HT-29 (cell line): ENCODE measurements around the gene RNF227. TPM values are rescaled to one million over a fixed set of nuclear protein-coding genes. Genes with fewer than 3 reads are reported as not detected.
A peak's percentile ranks its signal among the peaks of the same experiment; 100 is the strongest.

Source experiments
- DNase-seq: peaks from one replicate; pipeline ENCODE4 v3.0.0-alpha.2; 2015; ENCODE audit warnings: low spot score
- total RNA-seq: library from RNA; depleted of rRNA; stranded (reverse); fragments of >200 nt; shearing (Covaris generic); gene quantifications from 2 replicates; pipeline ENCODE4 v1.2.3, GENCODE V29; 2014

RNF227 gene
- total RNA-seq, 1 experiment from 2014 or later: 0.81 TPM

DNA sequence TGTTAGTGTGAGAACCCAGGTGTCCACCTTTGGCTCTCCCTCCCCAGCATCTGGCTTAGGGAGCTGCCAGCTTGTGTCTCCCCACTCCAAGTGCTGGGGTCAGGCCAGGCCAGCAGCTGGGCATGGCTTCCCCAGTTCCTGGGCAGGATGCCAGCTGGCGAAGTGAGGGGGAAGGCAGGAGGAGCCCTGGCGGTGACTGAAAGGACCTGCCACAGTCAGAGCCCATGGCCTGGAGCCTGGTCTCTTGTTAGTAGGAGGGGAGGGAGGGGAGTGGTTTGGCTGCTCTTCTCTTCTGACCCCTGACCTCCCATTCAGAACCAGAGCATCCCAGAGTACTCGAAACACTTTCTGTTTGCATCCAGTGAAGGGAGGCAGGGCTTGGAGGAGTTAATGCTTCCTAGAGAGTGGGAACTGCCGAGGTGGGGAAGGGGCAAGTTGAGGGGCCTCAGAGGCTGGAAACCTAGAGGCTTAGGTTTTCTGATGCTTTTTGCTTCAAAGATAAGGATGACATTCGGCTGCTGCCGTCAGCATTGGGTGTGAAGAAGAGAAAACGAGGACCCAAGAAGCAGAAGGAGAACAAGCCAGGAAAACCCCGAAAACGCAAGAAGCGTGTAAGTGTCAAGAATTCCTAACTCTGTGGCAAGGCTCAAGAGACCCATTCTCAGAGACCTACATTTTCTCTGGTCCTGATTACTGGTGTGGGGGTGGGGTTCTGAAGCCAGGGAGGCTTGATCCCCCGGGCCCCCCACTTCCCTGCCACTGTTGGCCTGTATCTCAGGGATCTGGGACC is 26.7 kb downstream of the RNF227 start:
- peak; percentile 89 for DNase-seq

DNA sequence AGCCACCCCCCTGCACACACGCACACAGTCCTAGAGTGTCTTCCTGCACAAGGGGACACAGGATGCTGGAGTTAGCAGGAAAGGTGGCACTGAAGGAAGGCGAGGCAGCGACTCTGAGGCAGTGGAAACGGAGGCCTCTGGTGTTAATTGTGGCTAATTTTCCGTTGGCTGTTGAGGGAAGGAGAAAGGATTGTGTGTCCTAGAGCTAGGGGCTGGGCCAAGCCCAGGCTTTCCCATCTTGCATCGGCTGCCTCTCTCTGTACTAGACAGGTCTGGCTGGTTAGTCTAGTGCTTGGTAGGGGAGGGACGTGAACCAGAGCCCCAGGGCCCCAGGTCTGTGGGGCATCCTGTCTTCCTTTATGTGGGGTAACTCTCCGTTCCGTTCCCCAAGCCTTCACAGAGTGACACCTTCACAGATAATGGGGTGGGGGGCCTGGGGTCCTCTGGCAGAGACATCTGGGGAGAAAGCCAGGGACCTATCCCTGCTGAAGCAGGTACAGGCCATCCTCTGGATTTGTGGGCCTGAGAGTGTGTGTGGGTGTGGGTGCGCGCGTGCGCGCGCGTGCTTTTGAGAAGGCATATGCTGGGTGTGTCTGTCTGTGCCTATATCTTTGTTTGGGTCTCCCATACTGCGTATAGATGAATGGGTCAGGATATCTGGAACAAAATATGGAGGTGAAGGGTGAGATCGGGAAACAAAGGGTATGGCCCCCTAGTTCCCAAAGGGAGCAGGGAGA is 27.7 kb downstream of the RNF227 start, which contains the start of gene CHD3:
TSS of gene CHD3 (plus strand) at position 606 of the 737 bp plus-strand sequence. CDS start 212 bp downstream, outside the sequence.
- DNase-seq: peak; percentile 60

DNA sequence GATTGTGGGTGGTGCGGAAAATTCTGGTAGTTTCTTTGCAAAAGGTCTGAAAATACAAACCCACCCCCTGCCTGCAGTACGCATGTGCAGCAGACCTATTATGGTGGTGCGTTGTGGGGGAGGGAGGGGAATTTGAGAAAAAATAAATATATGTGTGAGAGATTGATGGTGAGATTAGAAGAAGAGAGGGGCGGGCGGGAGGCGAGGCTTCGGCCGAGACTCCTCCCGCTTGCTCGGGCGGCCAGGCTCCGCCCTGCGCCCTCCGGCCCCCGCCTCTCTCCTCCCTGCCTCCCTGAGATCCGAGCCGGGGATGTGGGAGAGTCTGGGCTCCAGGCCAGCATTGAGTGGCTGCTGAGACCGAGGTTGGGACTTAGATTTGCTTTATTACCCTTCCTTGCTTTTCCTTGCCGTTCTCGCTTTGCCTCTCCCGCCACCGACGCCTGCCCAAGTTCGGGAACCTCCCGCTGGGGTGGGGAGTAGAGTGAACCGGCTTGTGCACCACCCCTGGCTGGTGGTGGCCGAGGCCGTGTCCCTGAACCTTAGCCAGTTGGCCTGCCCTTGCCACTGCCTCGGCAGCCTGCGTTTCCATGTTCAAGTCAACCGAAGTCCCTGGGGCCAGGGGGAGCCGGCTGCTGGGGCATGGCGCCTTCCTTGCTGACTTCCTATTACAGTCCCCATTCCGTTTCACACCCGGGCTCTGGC is 28.5 kb downstream of the RNF227 start:
- peak; percentile 88 for DNase-seq

DNA sequence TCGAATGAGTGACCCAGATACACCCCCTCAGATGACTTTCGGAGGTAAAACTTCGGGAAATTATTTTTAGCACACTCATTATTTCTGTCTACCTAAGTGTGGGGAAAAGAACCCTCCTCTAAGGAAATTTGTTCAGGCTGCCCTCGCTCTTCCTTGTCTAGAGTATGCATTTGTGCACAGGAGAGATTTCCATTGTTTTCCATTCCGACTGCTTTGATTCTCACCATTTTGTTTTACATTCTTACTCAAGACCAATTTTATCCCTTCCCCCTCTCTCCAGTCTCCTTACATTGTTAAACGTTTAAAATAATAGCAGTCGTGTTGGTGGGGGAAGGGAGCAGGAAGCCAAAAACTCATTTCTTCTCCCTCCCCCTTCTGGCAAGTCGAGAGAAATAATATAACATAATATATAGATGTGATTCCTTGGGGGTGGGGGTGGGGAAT is 29.0 kb downstream of the RNF227 start:
- DNase-seq: no peak

DNA sequence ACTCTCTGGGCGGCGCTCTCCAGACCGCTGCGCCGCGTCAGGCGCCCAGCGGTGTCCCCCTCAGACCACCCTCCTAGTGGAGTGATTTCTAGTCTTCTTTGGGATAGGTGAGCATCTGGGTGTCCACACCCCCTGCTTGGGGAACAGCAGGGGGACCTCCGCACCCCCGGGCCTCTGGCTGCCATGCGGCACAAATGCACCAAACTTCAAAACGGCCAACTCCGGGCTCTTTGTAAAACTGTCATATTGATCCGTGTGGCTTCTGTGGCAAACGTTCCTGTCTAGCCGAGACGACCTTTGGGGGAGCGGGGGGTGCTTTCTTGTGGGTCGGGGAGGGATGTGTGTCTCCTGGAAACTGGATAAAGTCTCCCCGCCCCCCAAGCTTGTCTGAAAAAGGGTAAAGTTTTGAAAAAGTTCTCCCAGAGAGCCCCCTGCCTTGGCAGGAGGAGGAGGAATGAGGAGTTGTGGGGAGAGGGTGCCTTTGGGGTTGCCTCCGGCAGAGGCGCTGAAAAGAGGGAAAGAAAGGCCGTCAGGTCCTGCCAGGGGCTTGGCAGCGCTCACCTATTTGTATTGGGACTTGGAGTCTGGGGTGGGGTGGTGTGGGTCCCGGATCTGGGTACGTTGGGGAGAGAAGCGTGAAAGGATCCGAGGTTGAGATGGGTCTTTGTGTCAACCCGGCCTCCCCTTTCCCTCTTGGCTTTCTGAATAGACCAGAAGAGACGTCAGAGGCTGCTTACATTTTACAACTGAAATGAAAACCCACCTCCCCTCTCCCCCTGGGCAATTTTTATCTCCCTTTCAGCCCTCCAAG is 29.7 kb downstream of the RNF227 start:
- DNase-seq: peak; percentile 34

DNA sequence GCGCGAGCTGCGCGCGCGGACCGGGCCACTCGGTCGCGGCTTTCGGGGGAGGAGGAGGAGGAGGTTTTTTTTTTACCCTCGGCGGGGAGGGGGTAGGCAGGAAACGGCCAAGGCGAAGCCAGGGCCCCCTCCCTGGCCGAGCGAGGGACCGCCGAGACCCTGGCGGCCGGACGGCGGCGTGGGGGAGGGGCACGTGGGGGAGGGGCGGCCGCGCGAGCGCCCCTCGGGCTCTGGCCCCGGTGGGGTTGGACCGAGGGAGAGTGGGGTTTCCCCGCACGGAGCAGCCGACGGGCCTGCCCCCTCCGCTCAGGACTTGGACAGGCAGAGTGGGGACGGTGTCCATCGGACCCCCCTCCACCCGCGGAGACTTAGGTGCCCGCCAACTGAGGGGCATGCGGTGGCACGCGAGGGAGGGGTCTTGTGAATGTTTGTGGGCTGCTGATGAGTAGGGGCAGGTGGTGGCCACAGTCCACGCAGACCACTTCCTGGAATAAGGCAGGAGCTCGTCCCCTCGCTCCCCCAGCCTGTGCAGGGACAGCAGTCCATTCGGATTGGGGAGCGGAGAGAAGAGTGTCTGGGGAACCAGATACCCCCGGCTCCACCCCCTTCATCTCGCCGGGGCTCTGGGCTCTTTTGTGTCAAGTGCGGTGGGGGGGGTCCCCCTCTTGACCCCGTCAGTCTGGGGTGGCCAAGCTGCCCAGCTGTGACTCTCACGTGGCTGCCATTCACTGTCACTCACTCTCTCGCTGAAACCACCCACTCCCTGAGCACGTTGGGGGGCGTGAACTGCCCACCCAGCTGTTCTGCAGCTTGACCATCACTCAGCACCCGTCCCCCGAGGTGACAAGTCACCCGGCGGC is 30.5 kb downstream of the RNF227 start:
- peak; percentile 26 for DNase-seq

DNA sequence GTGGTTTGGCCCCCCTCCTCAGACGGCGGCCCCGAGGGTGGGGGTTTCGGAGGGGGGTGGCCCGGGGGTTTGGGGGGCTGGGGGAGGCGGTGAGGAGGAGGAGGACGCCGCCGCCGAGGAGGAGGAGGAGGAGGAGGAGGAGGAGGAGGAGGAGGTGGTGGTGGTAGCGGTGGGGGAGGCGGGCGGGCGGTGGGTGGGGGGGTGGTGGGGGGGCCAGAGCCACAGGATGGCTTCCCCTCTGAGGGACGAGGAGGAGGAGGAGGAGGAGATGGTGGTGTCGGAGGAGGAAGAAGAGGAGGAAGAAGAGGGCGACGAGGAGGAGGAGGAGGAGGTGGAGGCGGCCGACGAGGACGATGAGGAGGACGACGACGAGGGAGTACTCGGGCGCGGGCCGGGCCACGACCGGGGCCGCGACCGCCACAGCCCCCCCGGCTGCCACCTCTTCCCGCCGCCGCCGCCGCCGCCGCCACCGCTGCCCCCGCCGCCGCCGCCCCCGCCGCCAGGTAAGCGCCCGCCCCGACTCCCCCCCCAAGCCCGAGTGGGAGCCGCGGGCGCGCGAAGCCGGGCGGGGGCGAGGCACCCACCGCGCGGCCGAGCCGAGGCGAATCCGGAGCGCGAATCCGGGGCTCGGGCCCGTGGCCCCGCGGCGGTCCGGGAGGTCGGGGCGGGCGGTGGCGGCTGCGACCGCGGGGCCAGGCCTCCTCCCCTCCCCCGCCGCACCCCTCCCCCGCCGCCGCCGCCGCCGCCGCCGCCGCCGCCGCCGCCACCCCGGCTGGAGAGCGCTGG is 31.3 kb downstream of the RNF227 start:
- no peak for DNase-seq

DNA sequence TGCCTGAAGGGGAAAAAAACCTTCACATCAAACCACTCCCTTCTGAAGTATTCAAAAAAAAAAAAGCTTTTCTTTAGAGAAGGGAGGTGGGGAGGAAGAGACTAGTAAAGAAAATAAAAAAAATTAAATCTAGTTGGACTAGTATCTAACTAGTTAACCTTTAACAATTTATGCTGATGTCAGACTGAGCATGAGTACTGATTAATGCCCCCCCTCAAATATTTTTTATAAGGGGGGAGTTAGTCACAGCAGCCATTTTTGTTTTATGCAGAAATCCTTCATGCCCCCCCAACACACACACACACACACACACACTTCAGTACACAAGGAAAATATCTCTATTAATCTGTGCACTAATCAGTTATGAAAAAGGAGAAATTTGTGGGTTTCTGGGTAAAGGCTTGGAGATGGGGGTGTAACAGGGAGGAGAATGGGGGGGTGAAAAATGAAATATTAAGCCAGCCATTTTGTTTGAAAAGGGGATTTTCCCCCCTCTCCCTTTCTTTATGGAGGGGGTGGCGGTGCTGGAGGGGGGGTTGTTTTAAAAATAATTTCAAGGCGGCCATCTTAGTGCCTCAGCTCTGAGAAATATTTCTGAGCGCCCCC is 32.2 kb downstream of the RNF227 start:
- DNase-seq: peak; percentile 16

DNA sequence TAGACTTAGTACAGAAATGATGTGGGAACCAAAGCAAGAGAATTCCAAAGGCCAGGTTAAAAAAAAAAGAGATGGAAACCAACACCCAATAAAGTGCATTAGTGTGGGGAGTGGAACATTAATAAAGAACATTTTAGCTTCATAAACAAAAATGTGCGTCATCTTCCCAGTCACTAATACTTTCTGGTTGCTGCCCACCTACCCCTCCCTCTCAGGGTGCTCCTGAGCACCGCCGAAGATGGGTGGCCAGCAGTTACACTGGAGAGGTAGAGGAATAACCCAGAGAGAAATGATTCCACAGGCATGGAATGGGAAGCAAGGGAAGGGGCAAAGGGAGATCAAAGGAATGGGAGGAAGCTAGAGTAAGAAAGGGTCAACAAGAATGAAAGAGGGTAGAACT is 33.5 kb downstream of the RNF227 start:
- no peak for DNase-seq

DNA sequence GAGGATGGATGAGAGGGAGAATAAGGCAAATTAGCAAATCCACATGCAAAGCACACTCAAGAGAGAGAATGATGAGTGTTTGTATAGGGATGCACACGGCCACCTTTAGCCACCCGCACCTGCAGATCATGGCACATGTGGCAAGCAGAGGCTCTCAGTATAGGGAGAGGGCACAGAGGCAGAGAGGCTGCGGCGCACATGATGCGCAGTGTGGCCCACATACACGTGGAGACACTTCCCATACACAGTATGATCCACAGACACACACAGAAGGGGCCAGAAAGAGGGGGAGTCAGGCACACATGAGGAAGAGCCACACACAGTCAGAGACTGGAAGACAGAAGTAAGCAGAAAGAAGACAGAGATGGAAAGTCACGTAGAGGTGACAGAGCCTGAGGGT is 34.0 kb downstream of the RNF227 start:
- DNase-seq: no peak

DNA sequence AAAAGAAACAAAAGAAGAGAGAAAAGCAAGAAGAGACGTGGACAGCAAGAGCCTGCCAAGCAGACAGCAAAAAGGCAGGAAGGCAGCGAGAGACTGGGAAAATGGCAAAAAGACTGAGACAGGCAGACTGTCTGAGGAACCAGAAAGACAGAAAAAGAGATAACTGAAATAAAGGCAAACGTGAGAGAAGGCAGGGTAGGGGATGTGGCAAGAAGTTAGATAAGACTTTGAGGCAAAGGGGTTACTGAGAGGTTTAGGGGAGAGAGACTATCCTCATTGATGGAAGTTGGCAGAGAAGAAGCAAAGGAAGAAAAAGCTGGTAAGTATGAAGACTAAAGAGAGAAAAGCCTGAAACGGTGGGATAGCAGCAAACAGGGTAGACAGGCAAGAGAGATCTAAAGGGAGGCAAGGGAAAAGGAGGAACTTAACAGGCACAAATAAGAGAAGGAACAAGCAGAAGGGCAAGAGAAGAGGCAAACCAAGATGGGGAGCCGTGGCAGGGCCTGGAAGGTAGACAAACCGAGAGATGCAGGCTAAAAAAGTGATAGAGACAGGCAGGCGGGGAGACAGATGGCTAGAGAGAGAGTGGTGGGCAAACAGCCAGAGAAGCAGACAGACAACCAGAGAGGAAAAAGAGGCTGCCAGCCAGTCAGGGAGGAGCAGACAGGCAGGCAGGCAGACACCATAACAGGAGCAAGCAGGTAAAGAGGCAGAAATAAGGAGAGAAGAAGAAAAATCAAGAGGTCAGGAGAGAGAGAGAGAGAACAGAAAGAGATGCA is 34.6 kb downstream of the RNF227 start:
- DNase-seq: no peak

DNA sequence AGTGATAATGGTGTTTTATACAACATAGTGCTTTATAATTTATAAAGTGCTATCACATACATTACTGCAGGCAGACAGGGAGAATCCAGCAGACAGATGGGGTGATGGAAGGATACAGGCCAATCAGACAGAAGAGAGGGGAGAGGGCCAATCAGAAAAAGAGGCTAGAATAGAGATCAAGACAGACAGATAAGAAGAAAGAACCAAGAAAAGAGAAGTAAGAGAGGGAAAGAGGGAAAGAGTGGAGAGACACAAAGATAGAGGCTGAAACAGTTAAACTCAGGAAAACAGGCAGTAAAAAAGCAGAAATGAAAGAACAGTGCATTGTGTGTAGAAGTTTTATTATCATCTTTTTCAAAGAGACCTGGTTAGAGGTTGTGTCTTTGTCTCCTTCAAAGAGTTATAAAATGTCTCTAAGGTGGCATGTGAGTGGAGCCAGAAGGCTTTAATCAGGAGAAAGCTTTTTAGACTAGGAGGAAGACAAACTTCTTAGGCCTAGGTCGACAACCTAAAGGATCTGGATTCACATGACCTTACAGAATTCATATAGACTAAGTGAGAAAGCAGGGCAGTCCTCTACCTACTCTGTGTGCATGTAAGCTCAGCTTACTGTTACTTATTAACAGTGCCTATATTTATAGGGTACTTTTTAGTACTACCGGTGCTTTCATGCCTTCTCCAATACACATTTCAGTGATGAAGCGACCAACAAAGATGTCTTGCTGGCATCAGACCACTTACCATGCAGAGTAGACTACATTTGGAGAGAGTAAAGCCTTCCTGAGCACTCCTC is 35.8 kb downstream of the RNF227 start:
- DNase-seq: no peak

DNA sequence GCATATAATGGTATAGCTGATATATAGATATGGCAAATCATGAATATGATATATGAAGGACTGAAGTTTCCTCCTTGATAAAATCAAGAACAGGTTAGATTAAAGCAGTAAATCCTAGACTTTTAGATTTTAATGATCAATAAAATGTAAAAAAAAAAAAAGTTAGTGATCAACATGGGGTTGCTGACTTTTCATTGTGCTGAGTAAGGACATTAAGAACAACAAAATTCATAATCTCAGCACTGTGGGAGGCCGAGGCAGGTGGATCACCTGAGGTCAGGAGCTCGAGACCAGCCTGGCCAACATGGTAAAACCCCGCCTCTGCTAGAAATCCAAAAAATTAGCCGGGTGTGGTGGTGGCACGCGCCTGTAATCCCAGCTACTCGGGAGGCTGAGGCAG is 37.9 kb downstream of the RNF227 start:
- DNase-seq: no peak

DNA sequence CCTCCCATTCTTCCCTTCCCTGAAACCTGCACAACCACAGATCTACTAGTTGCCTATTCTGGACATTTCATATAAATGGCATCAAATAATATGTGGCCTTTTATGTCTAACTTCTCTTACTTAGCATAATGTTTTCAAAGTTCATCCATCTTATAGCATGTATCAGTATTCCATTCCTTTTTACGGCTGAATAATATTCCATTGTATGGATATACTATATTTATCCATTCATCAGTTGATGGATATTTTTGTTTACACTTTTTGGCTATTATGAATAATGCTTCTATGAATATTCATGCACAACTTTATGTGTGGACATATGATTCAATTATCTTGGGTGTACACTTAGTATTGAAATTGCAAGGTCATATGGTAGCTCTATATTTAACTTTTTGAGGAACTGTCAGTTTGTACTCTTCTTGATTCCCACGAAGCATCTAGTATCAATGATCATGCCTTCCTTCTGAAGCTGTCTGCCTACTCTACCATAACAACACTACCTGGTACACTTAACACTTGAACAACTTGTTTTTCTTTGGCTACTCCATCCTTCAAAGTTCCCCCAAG is 40.2 kb downstream of the RNF227 start:
- no peak for DNase-seq

DNA sequence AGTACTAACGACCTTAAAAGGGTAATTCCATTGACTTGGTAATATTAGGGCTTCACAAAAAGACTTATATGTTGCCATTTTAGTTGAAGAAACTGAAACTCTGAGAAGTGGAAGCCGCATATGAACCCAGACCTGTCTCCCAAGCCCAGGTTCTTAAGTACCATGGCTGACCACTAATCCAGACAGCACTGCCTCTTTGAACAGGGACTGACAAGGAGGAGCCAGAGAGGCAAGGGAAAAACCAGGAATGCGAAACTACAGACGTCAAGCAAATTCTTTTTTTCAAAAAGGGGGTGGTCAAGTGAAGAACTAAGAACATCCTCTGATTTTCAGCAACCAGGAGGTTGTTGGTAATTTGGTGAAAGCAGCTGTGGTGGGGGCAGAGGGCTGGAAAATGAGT is 43.0 kb downstream of the RNF227 start:
- DNase-seq: no peak

DNA sequence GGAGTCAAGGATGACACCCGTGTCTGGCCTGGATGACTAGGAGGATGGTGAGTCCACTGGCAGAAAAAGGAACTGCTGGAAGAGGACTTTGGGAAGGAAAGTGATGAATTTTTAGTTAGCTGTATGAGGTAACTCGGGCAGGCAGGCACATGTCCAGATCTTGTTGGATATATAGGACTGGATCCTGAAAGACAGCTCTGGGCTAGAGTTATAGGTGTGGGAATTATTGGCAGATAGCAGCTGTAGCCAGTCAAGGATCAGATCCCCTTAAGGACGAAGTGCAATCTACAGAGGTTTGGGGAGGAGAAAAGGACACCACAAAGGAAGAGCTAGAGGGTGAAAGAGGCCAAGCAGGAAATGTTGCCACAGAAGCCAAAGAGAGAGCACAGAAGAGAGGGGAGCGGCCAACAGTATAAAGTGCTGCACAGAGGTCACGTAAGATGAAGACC is 48.2 kb downstream of the RNF227 start:
- no peak for DNase-seq
